Measurements from ENCODE around the gene HERC2. TPM values are rescaled to one million over a fixed set of nuclear protein-coding genes. Genes with fewer than 3 reads are reported as not detected.

The HERC2 gene
- total and polyA plus RNA-seq, 2 donors (not counting 3 experiments of a cell fraction or from before 2014, with no cell fraction given): 46.1 to 83.9 TPM

GRCh38 chr15:28100516-28101195 is 221.3 kb downstream of the HERC2 start:
- dilution Hi-C loops (cut with MboI; ENCODE audit: extremely low pct_ligation_motif_present, low sequenced_read_pairs): no loop called here
- no TSS peak for BruUV-seq (replicated peaks)
- TF ChIP-seq EZH2 (IDR thresholded peaks at IDR 0.05; ENCODE audit: borderline replicate concordance, low read depth, low read length, severe bottlenecking) (no peak), FOS (IDR thresholded peaks at IDR 0.05; ENCODE audit: borderline replicate concordance, insufficient read depth, low read length) (no peak), CTCF (IDR thresholded peaks at IDR 0.05; ENCODE audit: extremely low read depth in 1 of 2, insufficient read depth in 1 of 2, low read depth in 1 of 2, low read length in 2 of 2) (no peak), POLR2AphosphoS5 (IDR thresholded peaks at IDR 0.05; ENCODE audit: insufficient read depth, low read depth, low read length) (no peak), POLR2A (IDR thresholded peaks at IDR 0.05; ENCODE audit: low read depth, low read length) (no peak), MYC (IDR thresholded peaks at IDR 0.05; ENCODE audit: low read depth, low read length) (no peak), JUN (IDR thresholded peaks at IDR 0.05; ENCODE audit: borderline replicate concordance, insufficient read depth, insufficient read length, low read depth) (no peak)
- TF ChIP-seq, protein P1, sequence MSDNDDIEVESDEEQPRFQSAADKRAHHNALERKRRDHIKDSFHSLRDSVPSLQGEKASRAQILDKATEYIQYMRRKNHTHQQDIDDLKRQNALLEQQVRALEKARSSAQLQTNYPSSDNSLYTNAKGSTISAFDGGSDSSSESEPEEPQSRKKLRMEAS (IDR thresholded peaks at IDR 0.05; ENCODE audit: insufficient read depth, insufficient read length): no peak
- Histone ChIP-seq H3K9me1 (replicated peaks; ENCODE audit: control insufficient read depth, extremely low read depth, insufficient read depth, low read length) (no peaks in the 10 kb centered on the region), H3K27me3 (ENCODE audit: control insufficient read depth in 2 of 2, insufficient read depth in 2 of 2, low read length in 2 of 2) (peaks cover 34 to 42% of the 10 kb centered on the region in 2 experiments), H3K79me2 (ENCODE audit: control insufficient read depth, insufficient read depth, low read length) (no peaks in the 10 kb centered on the region), H3K27ac (ENCODE audit: insufficient read depth, low read depth, low read length) (no peak overlapping the region), H3K36me3 (ENCODE audit: control insufficient read depth in 2 of 2, extremely low read depth in 1 of 2, insufficient read depth in 2 of 2, low read length in 2 of 2) (no peaks in the 10 kb centered on the region), H3K9ac (replicated peaks; ENCODE audit: extremely low read depth, insufficient read depth, low read length) (no peak overlapping the region), H4K20me1 (replicated peaks; ENCODE audit: control insufficient read depth, extremely low read depth, insufficient read depth, low read length) (no peaks in the 10 kb centered on the region), H3K4me3 (replicated peaks in 1 of 3; ENCODE audit: insufficient read depth in 1 of 3, low read depth in 1 of 3, low read length in 3 of 3) (no peak overlapping the region), H3K4me2 (ENCODE audit: insufficient read depth, low read length) (no peak overlapping the region), H3K9me3 (replicated peaks; ENCODE audit: control insufficient read depth, insufficient read depth, low read length) (no peaks in the 10 kb centered on the region), H3K4me1 (ENCODE audit: control insufficient read depth, extremely low read depth, insufficient read depth, low read length) (peaks cover 8% of the 10 kb centered on the region), H2AFZ (ENCODE audit: low read depth, low read length) (no peak overlapping the region)
- intact Hi-C loops (cut with micrococcal nuclease): no loop called here
- FAIRE-seq: no peak
- ChIA-PET POLR2A (no interaction called here), CTCF (interaction anchor here (2.9 kb wide), 1 partner anchor 25 kb away, joined by 28 read pairs; no protein-coding TSS in a partner anchor)
- DNase-seq (ENCODE audit: low read depth, low spot score): no peak
